Measurements from ENCODE around the gene DNAI1.

DNA sequence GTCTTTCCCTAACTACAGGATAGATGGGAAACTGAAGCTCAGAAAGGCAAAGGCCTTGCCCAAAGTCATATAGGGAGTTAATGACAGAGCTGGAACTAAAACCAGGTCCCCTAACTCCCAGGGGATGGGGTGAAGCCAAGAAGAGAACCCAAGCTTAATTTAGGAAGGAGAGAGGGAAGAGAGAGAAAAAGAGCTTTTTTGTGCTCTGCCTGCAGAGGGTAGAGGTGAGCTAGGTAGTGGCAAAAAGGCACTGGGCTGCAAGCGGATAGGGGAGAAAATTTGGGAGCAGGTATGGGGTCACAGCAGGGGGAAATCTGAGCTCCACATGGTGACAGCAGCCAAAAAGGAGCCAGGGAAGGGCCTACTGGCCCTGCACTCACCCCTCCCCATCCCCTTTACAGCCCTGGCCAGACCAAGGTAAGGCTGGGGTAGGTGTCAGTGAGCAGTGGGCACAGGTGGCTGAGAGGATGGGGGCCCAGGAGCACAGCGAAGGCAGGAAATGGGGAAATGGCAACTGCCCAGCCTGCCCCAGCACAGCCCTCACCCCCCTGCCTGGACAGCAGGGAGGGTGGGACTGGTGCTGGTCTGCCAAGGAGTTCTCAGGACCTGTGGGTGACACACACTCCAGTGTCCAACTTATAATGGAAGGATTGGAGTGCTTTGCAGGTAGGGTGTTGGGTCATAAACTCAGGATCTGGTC is 60.9 kb downstream of the DNAI1 start:
- TF ChIP-seq, protein P1, sequence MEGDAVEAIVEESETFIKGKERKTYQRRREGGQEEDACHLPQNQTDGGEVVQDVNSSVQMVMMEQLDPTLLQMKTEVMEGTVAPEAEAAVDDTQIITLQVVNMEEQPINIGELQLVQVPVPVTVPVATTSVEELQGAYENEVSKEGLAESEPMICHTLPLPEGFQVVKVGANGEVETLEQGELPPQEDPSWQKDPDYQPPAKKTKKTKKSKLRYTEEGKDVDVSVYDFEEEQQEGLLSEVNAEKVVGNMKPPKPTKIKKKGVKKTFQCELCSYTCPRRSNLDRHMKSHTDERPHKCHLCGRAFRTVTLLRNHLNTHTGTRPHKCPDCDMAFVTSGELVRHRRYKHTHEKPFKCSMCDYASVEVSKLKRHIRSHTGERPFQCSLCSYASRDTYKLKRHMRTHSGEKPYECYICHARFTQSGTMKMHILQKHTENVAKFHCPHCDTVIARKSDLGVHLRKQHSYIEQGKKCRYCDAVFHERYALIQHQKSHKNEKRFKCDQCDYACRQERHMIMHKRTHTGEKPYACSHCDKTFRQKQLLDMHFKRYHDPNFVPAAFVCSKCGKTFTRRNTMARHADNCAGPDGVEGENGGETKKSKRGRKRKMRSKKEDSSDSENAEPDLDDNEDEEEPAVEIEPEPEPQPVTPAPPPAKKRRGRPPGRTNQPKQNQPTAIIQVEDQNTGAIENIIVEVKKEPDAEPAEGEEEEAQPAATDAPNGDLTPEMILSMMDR (IDR thresholded peaks at IDR 0.05; ENCODE audit: borderline replicate concordance, extremely low read depth, low read length, poor library complexity, severe bottlenecking), result peak; percentile 24
- TF ChIP-seq EZH2 (IDR thresholded peaks at IDR 0.05; ENCODE audit: borderline replicate concordance, low read depth, low read length, severe bottlenecking), result no peak

All from DND-41 (cell line).